ENCODE results near the gene MLLT11.

MLLT11 gene

DNA sequence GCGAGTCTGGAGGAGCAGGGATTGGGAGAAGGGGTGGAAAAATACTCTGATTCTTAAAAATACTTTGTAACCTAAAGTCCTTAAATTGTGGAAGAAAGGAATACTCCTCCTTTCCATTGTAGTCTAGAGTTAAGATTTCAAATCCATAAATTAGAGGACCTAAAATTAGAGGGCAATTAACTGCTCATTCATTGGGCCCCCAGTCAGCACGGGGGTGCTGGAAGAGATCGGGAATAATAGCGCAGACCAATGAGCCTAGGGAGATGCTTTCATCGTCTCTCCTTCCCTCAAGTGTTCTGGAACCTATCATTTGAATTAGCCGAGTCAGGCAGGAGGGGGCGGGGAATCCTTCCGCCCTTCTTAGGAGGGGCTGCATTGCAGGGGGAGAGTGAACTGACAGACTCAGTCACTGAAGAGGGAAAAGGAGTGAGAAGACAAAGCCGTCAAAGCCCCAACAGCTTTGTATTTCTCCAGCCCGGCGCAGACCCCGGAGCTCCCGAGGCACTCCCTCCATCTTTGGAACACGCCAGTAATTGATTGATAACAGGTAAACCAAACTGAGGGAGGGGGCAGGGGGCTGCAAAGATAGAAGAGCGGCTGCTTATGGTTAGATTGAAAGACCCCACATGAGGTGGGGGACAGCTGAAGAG, at the start of gene MLLT11:
Gene MLLT11, plus strand, starts transcription at position 391 of the 650 bp plus-strand sequence. CDS start 6,828 bp downstream, outside the sequence.
- peak; percentile 70 for DNase-seq

DNA sequence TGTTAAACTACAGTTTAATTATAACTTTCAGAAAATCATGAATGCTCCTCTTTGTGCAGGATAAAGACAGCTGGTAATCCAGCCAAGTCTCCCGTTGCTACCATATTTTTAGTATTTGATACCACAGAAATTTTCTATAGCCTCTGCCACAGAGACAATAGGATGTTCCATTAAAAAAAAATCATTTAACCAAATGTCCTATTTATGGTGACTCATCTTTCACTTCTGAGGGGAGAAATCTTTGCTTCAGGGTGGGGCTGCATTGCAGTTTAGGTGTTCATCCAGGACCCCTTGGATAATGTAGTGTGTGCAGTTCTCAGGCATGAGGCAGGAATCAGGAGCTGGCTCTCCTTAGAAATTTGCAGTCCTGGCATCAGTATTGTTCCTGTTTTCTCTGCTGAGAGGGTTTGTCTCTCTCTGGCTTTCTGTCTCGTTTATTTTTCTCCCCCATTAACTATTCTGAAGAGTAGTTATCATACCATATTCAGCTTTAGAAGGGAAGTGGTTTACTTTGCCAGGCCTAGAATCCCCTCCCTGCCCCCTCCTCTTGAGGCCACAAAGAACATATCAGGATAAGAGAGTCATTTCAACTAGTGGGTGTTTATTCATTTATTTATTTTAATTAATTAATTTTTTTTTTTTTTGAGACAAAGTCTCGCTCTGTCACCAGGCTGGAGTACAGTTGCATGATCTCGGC, 48.9 kb upstream of the MLLT11 start:
- DNase-seq = peak; percentile 62

DNA sequence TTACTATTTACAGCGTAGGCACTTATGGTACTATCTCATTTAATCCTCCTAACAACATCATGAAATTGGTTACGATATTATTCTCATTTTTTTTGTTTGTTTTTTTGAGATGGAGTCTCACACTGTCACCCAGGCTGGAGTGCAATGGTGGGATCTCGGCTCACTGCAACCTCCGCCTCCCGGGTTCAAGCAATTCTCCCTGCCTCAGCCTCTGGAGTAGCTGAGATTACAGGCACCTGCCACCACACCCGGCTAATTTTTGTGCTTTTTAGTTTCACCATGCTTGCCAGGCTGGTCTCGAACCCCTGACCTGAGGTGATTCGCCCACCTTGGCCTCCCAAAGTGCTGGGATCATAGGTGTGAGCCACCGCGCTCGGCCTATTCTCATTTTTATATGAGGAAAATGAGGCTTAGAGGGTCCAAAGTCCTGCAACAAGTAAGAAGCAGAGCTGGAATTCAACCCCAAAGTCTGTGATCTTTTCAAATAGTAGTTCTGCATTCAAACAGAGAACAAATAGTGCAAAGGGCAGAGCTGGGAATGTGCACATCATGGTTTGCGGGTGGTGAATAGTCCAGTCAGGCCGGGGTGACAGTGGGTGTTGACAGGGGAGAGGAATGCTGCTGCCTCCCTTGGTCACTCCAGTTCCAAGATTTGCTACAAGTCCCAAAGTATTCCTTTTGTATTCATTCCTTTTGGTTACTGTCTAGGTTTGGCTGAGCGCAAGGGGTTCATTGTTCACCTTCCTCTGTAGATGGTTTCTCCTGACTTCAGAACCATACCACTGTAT, 47.3 kb upstream of the MLLT11 start:
- DNase-seq = no peak

GRCh38 chr1:151013518-151013917, 46.7 kb upstream of the MLLT11 start:
- peak; percentile 91 for DNase-seq

- DNase-seq = peak; percentile 91
Measured at GRCh38 chr1:151024540-151025146, 35.6 kb upstream of the MLLT11 start.

GRCh38 chr1:151026460-151026859, 33.7 kb upstream of the MLLT11 start:
- no peak for DNase-seq

DNA sequence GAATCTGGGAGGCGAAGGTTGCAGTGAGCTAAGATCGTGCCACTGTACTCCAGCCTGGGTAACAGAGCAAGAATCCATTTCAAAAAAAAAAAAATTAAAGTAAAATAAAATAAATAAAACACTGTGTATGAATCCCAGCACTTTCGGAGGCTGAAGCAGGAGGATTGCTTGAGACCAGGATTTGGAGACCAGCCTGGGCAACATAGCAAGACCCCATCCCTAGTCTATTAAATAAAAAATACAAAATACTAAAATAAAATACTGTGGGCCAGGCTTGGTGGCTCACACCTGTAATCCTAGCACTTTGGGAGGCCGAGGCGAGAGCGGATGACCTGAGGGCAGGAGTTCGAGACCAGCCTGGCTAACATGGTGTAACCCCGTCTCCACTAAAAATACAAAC, 28.0 kb upstream of the MLLT11 start:
- DNase-seq = no peak

DNA sequence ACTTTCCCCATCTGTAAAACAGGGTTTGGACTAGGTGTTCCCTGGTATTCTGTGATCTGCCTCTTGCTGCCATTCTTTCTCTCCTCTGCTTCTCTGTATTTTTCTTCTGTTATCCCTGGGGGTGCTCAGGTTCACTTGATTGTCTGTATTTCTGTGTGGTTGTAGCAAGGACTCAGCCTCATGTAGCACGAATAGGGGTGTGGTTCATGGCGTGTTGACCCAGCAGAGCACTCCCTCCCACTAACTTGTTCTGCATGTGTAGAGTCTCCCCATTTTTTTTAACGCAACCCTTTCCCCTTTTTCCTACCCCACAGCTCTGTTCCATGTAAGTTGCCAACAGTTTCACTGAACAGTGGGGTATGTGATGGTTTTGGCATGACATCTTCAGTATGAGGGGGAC, 25.0 kb upstream of the MLLT11 start:
- DNase-seq = no peak

- no peak for DNase-seq
Measured at GRCh38 chr1:151036356-151036755, 23.8 kb upstream of the MLLT11 start, which contains the start of gene BNIPL. Gene BNIPL, plus strand, starts transcription at chr1:151036586. Its CDS starts 140 bp downstream, at chr1:151036726.

- no peak for DNase-seq
Measured at GRCh38 chr1:151037032-151037431, 23.2 kb upstream of the MLLT11 start.

DNA sequence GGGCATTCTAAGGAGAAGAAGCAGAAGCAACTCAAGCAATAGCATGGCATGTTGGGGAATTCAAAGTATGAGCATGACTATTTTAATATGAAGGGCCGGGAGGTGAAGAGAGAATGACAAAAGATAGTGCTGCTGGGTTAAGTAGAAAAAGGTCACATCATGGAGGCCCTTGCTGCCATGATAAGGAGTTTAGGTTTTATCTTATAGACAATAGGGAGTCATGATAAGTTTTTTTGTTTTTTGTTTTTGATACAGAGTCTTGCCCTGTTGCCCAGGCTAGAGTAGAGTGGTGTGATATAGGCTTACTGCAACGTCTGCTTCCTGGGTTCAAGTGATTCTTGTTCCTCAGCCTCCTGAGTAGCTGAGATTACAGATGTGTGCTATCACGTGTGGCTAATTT, 20.7 kb upstream of the MLLT11 start:
- DNase-seq = peak; percentile 52

DNA sequence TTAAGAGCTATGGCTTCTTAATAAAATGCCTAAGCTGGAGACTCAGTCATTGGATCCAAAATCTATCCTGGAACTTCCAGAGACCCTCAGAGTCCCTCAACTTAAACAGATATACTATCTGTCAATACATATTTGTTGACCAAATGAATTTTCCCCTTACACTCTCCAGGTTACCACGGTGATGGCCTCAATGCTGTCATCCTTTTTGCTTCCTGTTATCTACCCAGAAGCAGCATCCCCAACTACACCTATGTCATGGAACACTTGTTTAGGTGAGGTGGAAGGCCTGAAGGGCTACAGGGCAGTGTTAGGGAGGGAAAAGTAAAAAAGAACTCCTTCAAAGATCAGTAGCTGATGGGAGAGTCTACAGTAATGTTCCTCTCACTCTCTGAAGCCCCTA, 17.0 kb upstream of the MLLT11 start:
- DNase-seq = no peak

GRCh38 chr1:151047591-151047924, 12.6 kb upstream of the MLLT11 start, which contains the start of gene C1orf56:
Gene C1orf56, plus strand, starts transcription at chr1:151047751. Its CDS starts 97 bp downstream, at chr1:151047848.
- peak; percentile 70 for DNase-seq

DNA sequence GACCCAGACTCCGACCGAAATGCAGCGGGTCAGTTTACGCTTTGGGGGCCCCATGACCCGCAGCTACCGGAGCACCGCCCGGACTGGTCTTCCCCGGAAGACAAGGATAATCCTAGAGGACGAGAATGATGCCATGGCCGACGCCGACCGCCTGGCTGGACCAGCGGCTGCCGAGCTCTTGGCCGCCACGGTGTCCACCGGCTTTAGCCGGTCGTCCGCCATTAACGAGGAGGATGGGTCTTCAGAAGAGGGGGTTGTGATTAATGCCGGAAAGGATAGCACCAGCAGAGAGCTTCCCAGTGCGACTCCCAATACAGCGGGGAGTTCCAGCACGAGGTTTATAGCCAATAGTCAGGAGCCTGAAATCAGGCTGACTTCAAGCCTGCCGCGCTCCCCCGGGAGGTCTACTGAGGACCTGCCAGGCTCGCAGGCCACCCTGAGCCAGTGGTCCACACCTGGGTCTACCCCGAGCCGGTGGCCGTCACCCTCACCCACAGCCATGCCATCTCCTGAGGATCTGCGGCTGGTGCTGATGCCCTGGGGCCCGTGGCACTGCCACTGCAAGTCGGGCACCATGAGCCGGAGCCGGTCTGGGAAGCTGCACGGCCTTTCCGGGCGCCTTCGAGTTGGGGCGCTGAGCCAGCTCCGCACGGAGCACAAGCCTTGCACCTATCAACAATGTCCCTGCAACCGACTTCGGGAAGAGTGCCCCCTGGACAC, 12.1 kb upstream of the MLLT11 start:
- DNase-seq = peak; percentile 90

DNA sequence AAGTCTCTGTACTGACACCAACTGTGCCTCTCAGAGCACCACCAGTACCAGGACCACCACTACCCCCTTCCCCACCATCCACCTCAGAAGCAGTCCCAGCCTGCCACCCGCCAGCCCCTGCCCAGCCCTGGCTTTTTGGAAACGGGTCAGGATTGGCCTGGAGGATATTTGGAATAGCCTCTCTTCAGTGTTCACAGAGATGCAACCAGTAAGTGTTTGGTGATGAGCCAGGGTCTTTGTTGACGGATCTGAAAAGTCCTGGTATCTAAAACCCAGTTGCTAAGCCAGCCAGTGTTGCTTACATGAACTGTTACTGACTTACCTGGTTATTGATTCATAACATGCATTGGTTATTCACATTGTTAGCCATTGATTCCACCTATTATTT, 11.6 kb upstream of the MLLT11 start:
- DNase-seq = no peak

DNA sequence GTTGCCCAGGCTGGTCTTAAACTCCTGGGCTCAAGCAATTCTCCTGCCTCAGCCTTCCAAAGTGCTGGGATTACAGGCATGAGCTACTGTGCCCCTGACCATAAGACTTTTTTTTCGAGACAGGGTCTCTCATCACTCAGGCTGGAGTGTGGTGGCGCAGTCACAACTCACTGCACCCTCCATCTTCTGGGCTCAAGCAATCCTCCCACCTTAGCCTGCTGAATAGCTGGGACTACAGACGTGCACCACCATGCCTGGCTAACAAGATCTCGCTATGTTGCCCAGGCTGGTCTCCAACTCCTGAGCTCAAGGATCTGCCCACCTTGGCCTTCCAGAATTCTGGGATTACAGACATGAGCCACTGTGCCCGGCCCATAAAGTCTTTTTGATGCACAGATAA, 10.7 kb upstream of the MLLT11 start:
- no peak for DNase-seq

DNA sequence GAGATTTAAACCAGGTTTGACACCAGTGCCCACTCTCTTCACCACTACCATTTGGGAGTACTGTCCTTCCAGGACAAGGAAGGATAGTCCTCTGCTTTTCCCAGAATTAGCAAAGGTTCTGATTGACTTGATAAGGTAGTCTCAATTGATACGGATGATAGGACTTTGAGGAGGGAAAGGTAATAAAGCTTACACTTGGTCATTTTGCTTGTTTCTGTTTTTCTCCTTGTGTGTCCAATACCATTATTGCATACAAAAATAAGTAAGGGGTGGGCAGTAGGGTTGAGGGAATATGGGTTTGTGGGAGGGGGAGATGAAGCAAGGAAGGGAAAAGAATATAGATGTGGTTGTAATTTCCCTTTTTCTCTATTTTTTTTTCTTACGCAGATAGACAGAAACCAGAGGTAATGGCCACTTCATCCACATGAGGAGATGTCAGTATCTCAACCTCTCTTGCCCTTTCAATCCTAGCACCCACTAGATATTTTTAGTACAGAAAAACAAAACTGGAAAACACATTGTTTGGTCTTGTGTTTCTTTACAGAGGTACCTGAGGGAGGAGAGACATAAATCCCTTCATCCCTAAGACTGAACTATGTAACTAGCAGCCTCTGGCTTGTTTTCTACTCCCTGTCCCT, 10.0 kb upstream of the MLLT11 start:
- no peak for DNase-seq

GRCh38 chr1:151051356-151052009, 8.7 kb upstream of the MLLT11 start:
- no peak for DNase-seq

DNA sequence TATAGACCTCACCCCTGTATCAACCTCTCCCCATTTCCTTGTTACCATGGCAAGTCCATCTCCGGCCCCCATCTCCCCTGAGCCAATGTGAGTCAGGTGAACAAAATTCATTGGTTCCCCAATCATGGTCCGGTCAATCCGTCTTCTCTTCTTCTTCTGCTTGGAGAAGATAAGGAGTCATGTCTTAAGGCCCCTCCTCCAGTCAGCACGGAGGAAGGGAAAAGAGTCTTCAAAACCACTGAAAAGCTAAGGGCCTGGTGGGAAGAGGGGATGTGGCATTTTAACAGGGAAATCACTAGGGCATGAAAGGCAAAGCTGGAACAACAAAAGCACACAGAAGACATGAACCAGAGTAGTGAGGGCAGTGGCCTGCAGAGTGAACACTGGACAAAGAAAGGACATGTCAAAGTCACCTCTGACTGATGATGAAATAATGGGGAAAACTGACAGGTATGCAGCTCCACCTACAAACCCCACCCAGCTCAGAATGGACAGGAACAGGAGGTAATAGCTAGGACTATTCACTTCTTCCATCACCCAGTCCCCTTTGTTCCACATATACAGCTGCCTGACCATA, 5.1 kb upstream of the MLLT11 start:
- DNase-seq = peak; percentile 80

GRCh38 chr1:151055581-151055980, 4.6 kb upstream of the MLLT11 start:
- DNase-seq = no peak

GRCh38 chr1:151056149-151056548, 4.0 kb upstream of the MLLT11 start:
- DNase-seq = peak; percentile 82

Measured in hematopoietic multipotent progenitor cell treated with erythropoietin and hydrocortisone succinate and interleukin-3 and kit ligand, for 6 days (in vitro differentiated cells).